ENCODE results near the gene TMEM156. TPM values are rescaled to one million over a fixed set of nuclear protein-coding genes. Genes with fewer than 3 reads are reported as not detected.

Gene TMEM156
- total RNA-seq, 6 donors from 2014 or later = 0.30 to 1.8 (median 1.0) TPM; not detected in 1

GRCh38 chr4:39066371-39066770, 34.2 kb upstream of the TMEM156 start:
- Histone ChIP-seq H3K27ac (no peak overlapping the region), H3K27me3 (no peaks in the 10 kb centered on the region), H3K4me1 (peaks cover 0 to 5% (median 0%) of the 10 kb centered on the region in 4 donors), H3K9me3 (no peaks in the 10 kb centered on the region), H3K36me3 (no peaks in the 10 kb centered on the region), H3K4me3 (no peak overlapping the region)
- DNase-seq (no peak), ATAC-seq (ENCODE audit: low FRiP score in 2 of 2) (no peak)
- TF ChIP-seq EP300 (IDR thresholded peaks at IDR 0.05) (no peak), POLR2A (IDR thresholded peaks at IDR 0.05) (no peak), POLR2AphosphoS5 (IDR thresholded peaks at IDR 0.05) (no peak)
- TF ChIP-seq, protein P1, sequence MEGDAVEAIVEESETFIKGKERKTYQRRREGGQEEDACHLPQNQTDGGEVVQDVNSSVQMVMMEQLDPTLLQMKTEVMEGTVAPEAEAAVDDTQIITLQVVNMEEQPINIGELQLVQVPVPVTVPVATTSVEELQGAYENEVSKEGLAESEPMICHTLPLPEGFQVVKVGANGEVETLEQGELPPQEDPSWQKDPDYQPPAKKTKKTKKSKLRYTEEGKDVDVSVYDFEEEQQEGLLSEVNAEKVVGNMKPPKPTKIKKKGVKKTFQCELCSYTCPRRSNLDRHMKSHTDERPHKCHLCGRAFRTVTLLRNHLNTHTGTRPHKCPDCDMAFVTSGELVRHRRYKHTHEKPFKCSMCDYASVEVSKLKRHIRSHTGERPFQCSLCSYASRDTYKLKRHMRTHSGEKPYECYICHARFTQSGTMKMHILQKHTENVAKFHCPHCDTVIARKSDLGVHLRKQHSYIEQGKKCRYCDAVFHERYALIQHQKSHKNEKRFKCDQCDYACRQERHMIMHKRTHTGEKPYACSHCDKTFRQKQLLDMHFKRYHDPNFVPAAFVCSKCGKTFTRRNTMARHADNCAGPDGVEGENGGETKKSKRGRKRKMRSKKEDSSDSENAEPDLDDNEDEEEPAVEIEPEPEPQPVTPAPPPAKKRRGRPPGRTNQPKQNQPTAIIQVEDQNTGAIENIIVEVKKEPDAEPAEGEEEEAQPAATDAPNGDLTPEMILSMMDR (IDR thresholded peaks at IDR 0.05) = no peak
- 99 to 100% methylated on average over 2 of the region's 2 CpGs for WGBS, 2 donors

DNA sequence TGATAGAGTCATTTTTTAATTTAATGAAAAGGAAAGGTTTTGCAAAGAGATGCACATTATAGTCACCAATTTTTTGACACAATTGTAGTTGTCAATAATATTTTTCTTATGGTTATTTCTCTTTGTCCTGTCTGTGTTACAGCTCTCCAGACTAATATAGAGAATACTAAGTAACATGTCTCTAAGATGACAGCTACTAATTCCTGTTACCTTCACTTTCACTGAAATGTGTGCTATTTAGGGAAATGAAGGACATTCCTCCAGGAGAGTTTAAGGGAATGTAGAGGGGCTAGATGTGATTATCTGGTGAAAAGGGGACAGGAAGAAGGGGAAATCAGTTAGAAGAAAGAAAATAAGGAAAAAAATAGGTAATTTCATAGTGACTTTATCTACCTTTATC, 31.2 kb upstream of the TMEM156 start:
- Histone ChIP-seq H3K27ac (no peak overlapping the region), H3K27me3 (no peaks in the 10 kb centered on the region), H3K4me1 (peaks cover 0 to 2% (median 0%) of the 10 kb centered on the region in 4 donors), H3K9me3 (no peaks in the 10 kb centered on the region), H3K4me3 (no peak overlapping the region), H3K36me3 (no peaks in the 10 kb centered on the region)
- no peak for DNase-seq
- TF ChIP-seq EP300 (IDR thresholded peaks at IDR 0.05) = no peak
- TF ChIP-seq POLR2AphosphoS5 (IDR thresholded peaks at IDR 0.05) = no peak
- no peak for TF ChIP-seq POLR2A (IDR thresholded peaks at IDR 0.05)
- TF ChIP-seq, protein P1 (IDR thresholded peaks at IDR 0.05) = no peak
- no peak for ATAC-seq (ENCODE audit: low FRiP score in 2 of 2)

GRCh38 chr4:39062770-39063097, 30.5 kb upstream of the TMEM156 start:
- 85 to 88% methylated on average over 4 of the region's 4 CpGs for WGBS, 2 donors
- H3K9me3 ChIP-seq = no peaks in the 10 kb centered on the region
- no peak for DNase-seq

GRCh38 chr4:39062094-39062769, 30.0 kb upstream of the TMEM156 start, which contains the start of gene KLHL5:
Gene KLHL5, plus strand, starts transcription at chr4:39062232. Its CDS starts 421 bp downstream, at chr4:39062653.
- Histone ChIP-seq H3K27me3 (no peaks in the 10 kb centered on the region), H3K4me3 (no peak within 1 kb of the TSS), H3K4me1 (no peaks in the 10 kb centered on the region), H3K27ac (no peak within 1 kb of the TSS), H3K9me3 (no peaks in the 10 kb centered on the region), H3K36me3 (no peaks in the 10 kb centered on the region)
- ATAC-seq (ENCODE audit: low FRiP score in 2 of 2) (no peak), DNase-seq (no peak)
- WGBS, 2 donors = 65 to 67% methylated on average over 7 of the region's 7 CpGs
- TF ChIP-seq EP300 (IDR thresholded peaks at IDR 0.05) = no peak
- TF ChIP-seq POLR2AphosphoS5 (IDR thresholded peaks at IDR 0.05) = no peak
- TF ChIP-seq, protein P1 (IDR thresholded peaks at IDR 0.05) = no peak
- TF ChIP-seq POLR2A (IDR thresholded peaks at IDR 0.05) = no peak

More at GRCh38 chr4:39062770-39063097, 30.5 kb upstream of the TMEM156 start:
- Histone ChIP-seq H3K27me3 (no peaks in the 10 kb centered on the region), H3K36me3 (no peaks in the 10 kb centered on the region), H3K4me3 (no peak overlapping the region), H3K27ac (no peak overlapping the region), H3K4me1 (no peaks in the 10 kb centered on the region)
- ATAC-seq (ENCODE audit: low FRiP score in 2 of 2) = no peak
- TF ChIP-seq POLR2AphosphoS5 (IDR thresholded peaks at IDR 0.05) (no peak), EP300 (IDR thresholded peaks at IDR 0.05) (no peak), POLR2A (IDR thresholded peaks at IDR 0.05) (no peak)
- TF ChIP-seq, protein P1 (IDR thresholded peaks at IDR 0.05) = no peak

DNA sequence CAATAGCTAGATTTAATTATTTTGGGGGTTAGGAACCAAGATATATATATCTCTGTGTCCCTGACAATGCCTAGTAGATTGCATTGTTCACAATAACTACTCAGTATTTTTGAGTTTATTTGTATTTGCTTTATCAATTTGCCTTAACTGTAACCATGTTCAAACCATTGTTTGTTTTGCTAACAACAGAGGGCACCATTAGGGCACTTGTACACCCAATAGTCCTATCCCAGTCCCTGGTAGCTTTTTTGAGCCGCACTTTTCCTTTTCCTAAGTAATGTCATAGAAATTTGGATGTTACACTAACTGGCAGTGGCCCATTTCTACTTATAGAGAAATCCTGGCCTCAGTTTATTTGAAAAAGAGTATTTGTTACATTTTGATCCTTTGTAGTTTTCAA, 29.2 kb upstream of the TMEM156 start:
- Histone ChIP-seq H3K9me3 (no peaks in the 10 kb centered on the region), H3K27ac (no peak overlapping the region), H3K36me3 (no peaks in the 10 kb centered on the region), H3K4me3 (no peak overlapping the region), H3K4me1 (no peaks in the 10 kb centered on the region), H3K27me3 (no peaks in the 10 kb centered on the region)
- WGBS, 2 donors = 93 to 97% methylated on average over 1 of the region's 1 CpG
- TF ChIP-seq POLR2A (IDR thresholded peaks at IDR 0.05) = no peak
- no peak for TF ChIP-seq EP300 (IDR thresholded peaks at IDR 0.05)
- TF ChIP-seq, protein P1 (IDR thresholded peaks at IDR 0.05) = no peak
- no peak for TF ChIP-seq POLR2AphosphoS5 (IDR thresholded peaks at IDR 0.05)
- ATAC-seq (ENCODE audit: low FRiP score in 2 of 2) (no peak), DNase-seq (no peak)

All from upper lobe of left lung (tissue), 6 donors.